H1 (cell line): ENCODE measurements around the gene SMAD6. TPM values are rescaled to one million over a fixed set of nuclear protein-coding genes. Genes with fewer than 3 reads are reported as not detected.
A peak's percentile ranks its signal among the peaks of the same experiment; 100 is the strongest.

ENCODE experiments used
- CTCF ChIA-PET: fragments of 300-600 bp; sonication (Branson Sonifier 250); formaldehyde crosslinking; loops from one replicate; lab custom pipeline; 2021; ENCODE audit not compliant: partially characterized antibody; lab: Charles Lee
- POLR2A ChIA-PET: fragments of 300-600 bp; sonication (Branson Sonifier 250); formaldehyde crosslinking; loops from one replicate; lab custom pipeline; 2021; ENCODE audit warnings: inconsistent platforms; ENCODE audit not compliant: partially characterized antibody; lab: Charles Lee
- DNase-seq, 2 experiments: peaks; one replicate each; pipeline versions ENCODE4 v3.0.0 to v3.0.0-alpha.2; 2010 to 2022; ENCODE audit warnings: low spot score in 2 of 2, low read depth in 1 of 2, mixed read lengths in 1 of 2
- FAIRE-seq: peaks from 2 replicates; lab custom pipeline; 2011; peaks lifted over from hg19 to GRCh38; lab: Jason Lieb, UNC
- H2AFZ ChIP-seq: 2 replicates; pipeline ENCODE4 v1.8.1; 2012; ENCODE audit warnings: low read length, inconsistent platforms
- H2AK5ac ChIP-seq: 2 replicates; pipeline ENCODE4 v1.6.1; 2013; ENCODE audit warnings: low read depth, low read length
- H2BK120ac ChIP-seq: replicated peaks from 2 replicates; pipeline ENCODE3; 2013; ENCODE audit warnings: low read depth, low read length, inconsistent platforms
- H2BK12ac ChIP-seq: 2 replicates; pipeline ENCODE4 v1.6.1; 2013; ENCODE audit warnings: low read depth, low read length
- H2BK15ac ChIP-seq: 2 replicates; pipeline ENCODE4 v1.6.1; 2013; ENCODE audit warnings: low read length
- H2BK20ac ChIP-seq: 2 replicates; pipeline ENCODE4 v1.6.1; 2013; ENCODE audit warnings: low read length
- H2BK5ac ChIP-seq: 2 replicates; pipeline ENCODE4 v1.6.1; 2013; ENCODE audit warnings: low read depth, low read length
- H3K14ac ChIP-seq: 2 replicates; pipeline ENCODE4 v1.6.1; 2013; ENCODE audit warnings: inconsistent platforms; ENCODE audit not compliant: insufficient read length
- H3K18ac ChIP-seq: 2 replicates; pipeline ENCODE4 v1.6.1; 2013; ENCODE audit warnings: low read length; ENCODE audit errors: extremely low read depth
- H3K23ac ChIP-seq: 2 replicates; pipeline ENCODE4 v1.6.1; 2013; ENCODE audit warnings: inconsistent platforms; ENCODE audit not compliant: insufficient read length
- H3K23me2 ChIP-seq: 2 replicates; pipeline ENCODE4 v1.6.1; 2013; ENCODE audit warnings: low read depth, low read length
- H3K27ac ChIP-seq: 2 replicates; pipeline ENCODE4 v1.6.1; 2011; ENCODE audit warnings: low read depth, low read length, inconsistent platforms
- H3K27me3 ChIP-seq, 4 experiments: replicated peaks in 1 of 4; 1 replicate in 1 of 4; 2 replicates in 3 of 4; pipeline versions ENCODE4 v1.6.1 to v1.8.1; 2011 to 2013; ENCODE audit warnings: low read length in 3 of 4, mild to moderate bottlenecking in 3 of 4, inconsistent platforms in 2 of 4, mixed read lengths in 2 of 4, moderate library complexity in 1 of 4; ENCODE audit not compliant: control insufficient read depth in 3 of 4, insufficient read depth in 3 of 4; ENCODE audit errors: extremely low read depth in 1 of 4
- H3K36me3 ChIP-seq, 4 experiments: 2 replicates each; pipeline versions ENCODE4 v1.6.1 to v1.8.1; 2011 to 2013; ENCODE audit warnings: mild to moderate bottlenecking in 4 of 4, low read length in 3 of 4, moderate library complexity in 2 of 4, control low read depth in 1 of 4, inconsistent platforms in 1 of 4; ENCODE audit not compliant: insufficient read depth in 4 of 4, control insufficient read depth in 2 of 4
- H3K4ac ChIP-seq: replicated peaks from 2 replicates; pipeline ENCODE3; 2013; ENCODE audit warnings: low read length, low read depth, mixed read lengths, inconsistent platforms; ENCODE audit not compliant: insufficient read length
- H3K4me1 ChIP-seq, 4 experiments: replicated peaks in 1 of 4; 1 replicate in 1 of 4; 2 replicates in 3 of 4; pipeline versions ENCODE4 v1.6.1 to v1.8.1; 2011 to 2013; ENCODE audit warnings: low read length in 3 of 4, inconsistent platforms in 2 of 4, mixed read lengths in 1 of 4; ENCODE audit not compliant: insufficient read depth in 4 of 4, control insufficient read depth in 3 of 4
- H3K4me2 ChIP-seq, 2 experiments: 2 replicates each; pipeline versions ENCODE4 v1.6.1 to v1.8.1; 2011 to 2013; ENCODE audit warnings: low read depth in 2 of 2, low read length in 2 of 2, control low read depth in 1 of 2, inconsistent platforms in 1 of 2, mild to moderate bottlenecking in 1 of 2; ENCODE audit not compliant: insufficient read depth in 1 of 2
- H3K4me3 ChIP-seq, 4 experiments: fragments of 200-600, 300-600 bp in 1 of 4; sonication (generic), shearing (Covaris generic), sonication (Bioruptor Twin) in 1 of 4; 2 replicates each; pipeline versions ENCODE4 v1.5.1 to v1.8.1; 2011 to 2016; ENCODE audit warnings: low read length in 4 of 4, low read depth in 3 of 4, control low read depth in 2 of 4, inconsistent platforms in 2 of 4, mild to moderate bottlenecking in 2 of 4, mixed read lengths in 1 of 4, moderate library complexity in 1 of 4; ENCODE audit not compliant: insufficient read depth in 2 of 4; ENCODE audit errors: extremely low read depth in 1 of 4
- H3K56ac ChIP-seq: replicated peaks from 2 replicates; pipeline ENCODE3; 2013; ENCODE audit warnings: low read depth, mild to moderate bottlenecking, mixed read lengths, low read length, inconsistent platforms; ENCODE audit not compliant: insufficient read length
- H3K79me1 ChIP-seq: 2 replicates; pipeline ENCODE4 v1.6.1; 2013; ENCODE audit warnings: low read depth, low read length, control low read depth
- H3K79me2 ChIP-seq, 2 experiments: 2 replicates each; pipeline versions ENCODE4 v1.6.1 to v1.8.1; 2012 to 2013; ENCODE audit warnings: low read length in 2 of 2, mild to moderate bottlenecking in 2 of 2, inconsistent platforms in 1 of 2; ENCODE audit not compliant: insufficient read depth in 2 of 2, control insufficient read depth in 1 of 2
- H3K9ac ChIP-seq, 4 experiments: replicated peaks in 1 of 4; 1 replicate in 1 of 4; 2 replicates in 3 of 4; pipeline versions ENCODE4 v1.6.1 to v1.8.1; 2011 to 2013; ENCODE audit warnings: low read depth in 3 of 4, low read length in 3 of 4, control low read depth in 2 of 4, mild to moderate bottlenecking in 2 of 4, moderate library complexity in 2 of 4, inconsistent platforms in 1 of 4; ENCODE audit errors: extremely low read depth in 1 of 4
- H3K9me3 ChIP-seq, 2 experiments: 2 replicates each; pipeline versions ENCODE4 v1.6.1 to v1.8.1; 2012 to 2013; ENCODE audit warnings: mild to moderate bottlenecking in 2 of 2, moderate library complexity in 2 of 2, control low read depth in 1 of 2, inconsistent platforms in 1 of 2, low read depth in 1 of 2, low read length in 1 of 2, mixed read lengths in 1 of 2; ENCODE audit not compliant: insufficient read depth in 2 of 2
- H4K20me1 ChIP-seq, 2 experiments: replicated peaks in 1 of 2; 2 replicates each; pipeline versions ENCODE3 to v1.8.1; 2011 to 2013; ENCODE audit warnings: inconsistent platforms in 2 of 2, low read length in 2 of 2, mild to moderate bottlenecking in 1 of 2; ENCODE audit not compliant: insufficient read depth in 2 of 2, control insufficient read depth in 1 of 2
- H4K5ac ChIP-seq: 2 replicates; pipeline ENCODE4 v1.6.1; 2013; ENCODE audit warnings: low read length, low read depth, mixed read lengths, inconsistent platforms; ENCODE audit not compliant: insufficient read length
- H4K8ac ChIP-seq: 2 replicates; pipeline ENCODE4 v1.8.0; 2013; ENCODE audit warnings: mild to moderate bottlenecking, moderate library complexity, low read length, inconsistent platforms; ENCODE audit not compliant: insufficient read depth; ENCODE audit errors: extremely low read depth
- H4K91ac ChIP-seq: replicated peaks from 2 replicates; pipeline ENCODE3; 2013; ENCODE audit warnings: low read length, mixed read lengths, inconsistent platforms; ENCODE audit not compliant: insufficient read length
- ASH2L ChIP-seq: fragments of 200-600, 300-600 bp; sonication (generic); IDR thresholded peaks from one replicate; pipeline ENCODE4 v1.7.1; 2017; ENCODE audit warnings: low read length
- CBX5 ChIP-seq: fragments of 300-800, 300-1000 bp; sonication (generic); IDR thresholded peaks from 2 replicates; pipeline ENCODE4 v1.7.1; 2016; ENCODE audit warnings: antibody characterized with exemption, low read length, low read depth
- CHD1 ChIP-seq: IDR thresholded peaks from 2 replicates; pipeline ENCODE4 v1.6.1; 2012; ENCODE audit warnings: low read depth, low read length, improper control_type of control experiment
- CREB1 ChIP-seq: IDR thresholded peaks from 2 replicates; pipeline ENCODE4 v1.6.1; 2012; ENCODE audit warnings: inconsistent platforms
- EGR1 ChIP-seq: IDR thresholded peaks from 2 replicates; pipeline ENCODE4 v1.6.1; 2011; ENCODE audit warnings: low read depth, low read length, borderline replicate concordance
- EP300 ChIP-seq, 2 experiments: IDR thresholded peaks; 1 replicate in 1 of 2; 2 replicates in 1 of 2; pipeline ENCODE4 v1.6.1; 2011 to 2012; ENCODE audit warnings: low read depth in 2 of 2, low read length in 2 of 2, mild to moderate bottlenecking in 2 of 2, borderline replicate concordance in 1 of 2, inconsistent platforms in 1 of 2, moderate library complexity in 1 of 2
- KDM1A ChIP-seq: fragments of 200-600, 300-600 bp; sonication (generic); IDR thresholded peaks from 2 replicates; pipeline ENCODE4 v1.7.1; 2016; ENCODE audit warnings: mild to moderate bottlenecking, low read length, borderline replicate concordance
- MAFK ChIP-seq: IDR thresholded peaks from 2 replicates; pipeline ENCODE4 v1.6.1; 2012; ENCODE audit warnings: low read depth, mild to moderate bottlenecking, improper control_type of control experiment, low read length
- SAP30 ChIP-seq: fragments of 300-600 bp; sonication (generic); IDR thresholded peaks from 2 replicates; pipeline ENCODE4 v1.7.1; 2012; ENCODE audit warnings: low read length, moderate library complexity, mild to moderate bottlenecking, inconsistent platforms; ENCODE audit not compliant: insufficient read depth, insufficient replicate concordance
- SIN3A ChIP-seq, 2 experiments: IDR thresholded peaks in 1 of 2; conservative IDR thresholded peaks in 1 of 2; 2 replicates each; pipeline ENCODE4 v1.6.1; 2011 to 2012; ENCODE audit warnings: low read length in 2 of 2, improper control_type of control experiment in 1 of 2, low read depth in 1 of 2, mild to moderate bottlenecking in 1 of 2
- WGBS, 2 experiments: shearing (Covaris generic) in 1 of 2; methylation state at CpG; one replicate each; pipeline versions ENCODE4 v1.1.6 to v1.1.7; 2013 to 2015; ENCODE audit warnings: low lambda C conversion rate in 2 of 2, mixed read lengths in 2 of 2, inconsistent platforms in 1 of 2, low coverage in 1 of 2, missing lambda C conversion rate in 1 of 2; ENCODE audit not compliant: insufficient replicate concordance in 2 of 2, insufficient coverage in 1 of 2, insufficient read length in 1 of 2; ENCODE audit errors: extremely low coverage in 1 of 2, missing lambda C conversion rate in 1 of 2; 5-methylcytosine and 5-hydroxymethylcytosine counted together
- polyA plus RNA-seq, 7 experiments: library from polyadenylated mRNA; depleted of rRNA in 3 of 7; stranded (reverse) in 5 of 7; unstranded in 2 of 7; fragments of >200 nt in 5 of 7; fragments of 200-250 nt in 2 of 7; gene quantifications; 1 replicate in 5 of 7; 2 replicates in 1 of 7; 4 replicates in 1 of 7; pipeline versions ENCODE4 v1.2.1 to v1.2.3, GENCODE V29; 2011 to 2013; ENCODE audit warnings: missing spikeins in 2 of 7, mixed read lengths in 2 of 7
- total RNA-seq: library from RNA; stranded (reverse); fragmentation: NEBNext Ultra II Directional; extraction: Animal tissue kit (Norgen Biotek cat#: 25700); gene quantifications from 2 replicates; pipeline ENCODE4 v1.2.1, GENCODE V29; 2021

SMAD6 gene
- total and polyA plus RNA-seq, 2 of the 8 experiments (the other 6 are each of a cell fraction or from before 2014, with no cell fraction given), result 1.8 to 7.0 TPM

GRCh38 chr15:66657185-66658020 is 44.6 kb upstream of the SMAD6 start:
- no peaks in the 10 kb centered on the region for H3K9me3 ChIP-seq
- H3K36me3 ChIP-seq, result no peaks in the 10 kb centered on the region
- peaks cover 0 to 2% (median 0%) of the 10 kb centered on the region in 4 experiments; a peak in 1 of 7 replicates for H3K27me3 ChIP-seq
- peaks cover 13 to 38% (median 26%) of the 10 kb centered on the region in 4 experiments for H3K4me1 ChIP-seq
- H3K79me1 ChIP-seq, result no peaks in the 10 kb centered on the region
- H3K79me2 ChIP-seq, result no peaks in the 10 kb centered on the region
- FAIRE-seq (no peak), DNase-seq (peak in 1 of 2 experiments; percentile 72)
- peak overlapping the region; percentile 75; the same call in 1 of the 2 replicates for H4K8ac ChIP-seq
- no peak overlapping the region for H4K5ac ChIP-seq
- peak overlapping the region; percentile 38 for H3K18ac ChIP-seq
- H2AK5ac ChIP-seq, result peak overlapping the region; percentile 93; the same call in 1 of the 2 replicates
- H4K20me1 ChIP-seq, result no peaks in the 10 kb centered on the region
- H3K9ac ChIP-seq, result peak overlapping the region in 1 of 4 experiments; percentile 2; a peak in 1 of 7 replicates
- peak overlapping the region; percentile 68; the same call in 1 of the 2 replicates for H2BK5ac ChIP-seq
- peak overlapping the region; percentile 93 for H2BK12ac ChIP-seq
- no peak overlapping the region for H3K56ac ChIP-seq
- peak overlapping the region; percentile 80; the same call in 1 of the 2 replicates for H2BK20ac ChIP-seq
- H3K23ac ChIP-seq, result no peak overlapping the region
- H3K14ac ChIP-seq, result no peak overlapping the region
- no peak overlapping the region for H2AFZ ChIP-seq
- 0 out of 8 replicates have a peak overlapping the region, but pooled peaks of 1 of the 4 experiments have one; percentile 7 for H3K4me3 ChIP-seq
- ChIA-PET POLR2A (interaction anchor here (1.2 to 1.4 kb wide), 3 partner anchors 11 to 45 kb away, joined by 3 to 4 read pairs (median 3); no protein-coding TSS in a partner anchor), CTCF (interaction anchor here (1.2 to 1.8 kb wide), 3 partner anchors 38 to 194 kb away, joined by 4 to 6 read pairs (median 4); no protein-coding TSS in a partner anchor)
- 0 out of 2 replicates have a peak overlapping the region, but pooled peaks have one; percentile 61 for H2BK15ac ChIP-seq
- peak overlapping the region; percentile 7 for H2BK120ac ChIP-seq
- H3K4ac ChIP-seq, result no peak overlapping the region
- H3K4me2 ChIP-seq, result peak overlapping the region; percentile 7 to 35; a peak in 3 of 4 replicates
- H3K27ac ChIP-seq, result peak overlapping the region; percentile 56
- WGBS, 2 experiments, result 42% methylated on average over 9 of the region's 9 CpGs; no CpG with 5 or more reads in 1 of the 2 experiments
- H4K91ac ChIP-seq, result peak overlapping the region; percentile 20
- peaks cover 8% of the 10 kb centered on the region; the same call in 1 of the 2 replicates for H3K23me2 ChIP-seq
- TF ChIP-seq EGR1 (no peak), SIN3A (conservative IDR thresholded peaks at IDR 0.05 in 1 of 2, IDR thresholded peaks at IDR 0.05 in 1 of 2; ENCODE audit: low read depth in 1 of 2, low read length in 2 of 2) (peak; percentile 82 to 86; a peak in 3 of 4 replicates), ASH2L (peak; percentile 40), EP300 (IDR thresholded peaks at IDR 0.05; ENCODE audit: borderline replicate concordance in 1 of 2, low read depth in 2 of 2, low read length in 2 of 2) (peak in 1 of 2 experiments; percentile 63; a peak in 1 of 3 replicates), SAP30 (no peak), CBX5 (no peak), CHD1 (no peak), CREB1 (no peak), MAFK (no peak), KDM1A (peak; percentile 67; the same call in 1 of the 2 replicates)
